Stomach (tissue), 9 donors: ENCODE results near the gene TARS2. TPM values are rescaled to one million over a fixed set of nuclear protein-coding genes. Genes with fewer than 3 reads are reported as not detected.
A peak's percentile ranks its signal among the peaks of the same experiment; 100 is the strongest.

Experiments used
- DNase-seq, 2 donors: peaks; one replicate each; pipeline versions ENCODE4 v3.0.0 to v3.0.0-alpha.2; 2013 to 2019
- H3K27ac ChIP-seq, 5 donors: fragments of 200-600 bp in 4 of 5; sonication (generic) in 4 of 5; one replicate each; pipeline ENCODE4 v1.5.1; 2013 to 2019; ENCODE audit warnings: mild to moderate bottlenecking in 1 of 5, moderate library complexity in 1 of 5
- H3K27me3 ChIP-seq, 3 donors: fragments of 200-600 bp; sonication (generic); one replicate each; pipeline ENCODE4 v1.5.1; 2017 to 2019; ENCODE audit warnings: mixed run types in 1 of 3
- H3K36me3 ChIP-seq, 4 donors: fragments of 200-600 bp; sonication (generic); 1 replicate in 3 of 4; 2 replicates in 1 of 4; pipeline ENCODE4 v1.5.1; 2016 to 2019
- H3K4me1 ChIP-seq, 4 donors: fragments of 200-600 bp; sonication (generic); one replicate each; pipeline ENCODE4 v1.5.1; 2016 to 2019
- H3K4me3 ChIP-seq, 4 donors: fragments of 200-600 bp; sonication (generic) in 3 of 4; one replicate each; pipeline ENCODE4 v1.5.1; 2016 to 2019; ENCODE audit warnings: mild to moderate bottlenecking in 1 of 4
- H3K9me3 ChIP-seq, 4 donors: fragments of 200-600 bp; sonication (generic); one replicate each; pipeline ENCODE4 v1.5.1; 2016 to 2019
- CTCF ChIP-seq, 7 experiments: fragments of 450-650 bp in 4 of 7; fragments of 200-600 bp in 3 of 7; sonication (generic) in 3 of 7; IDR thresholded peaks; one replicate each; pipeline ENCODE4 v1.5.1; 2016 to 2019; ENCODE audit warnings: antibody characterized with exemption in 7 of 7, control low read depth in 2 of 7, mild to moderate bottlenecking in 1 of 7
- EP300 ChIP-seq: sonication (generic); formaldehyde crosslinking; IDR thresholded peaks from one replicate; pipeline ENCODE4 v1.6.1; 2017; ENCODE audit warnings: antibody characterized with exemption
- POLR2A ChIP-seq, 4 donors: fragments of 450-650 bp; IDR thresholded peaks; one replicate each; pipeline ENCODE4 v1.6.1; 2016; ENCODE audit warnings: antibody characterized with exemption in 4 of 4, control low read depth in 2 of 4, mild to moderate bottlenecking in 1 of 4, moderate library complexity in 1 of 4
- POLR2AphosphoS5 ChIP-seq, 3 donors: sonication (generic); formaldehyde crosslinking; IDR thresholded peaks; one replicate each; pipeline ENCODE4 v1.6.1; 2016; ENCODE audit warnings: antibody characterized with exemption in 3 of 3
- WGBS, 5 donors: extraction: QIAGEN DNeasy Blood & Tissue Kit in 3 of 5; methylation state at CpG; one replicate each; pipeline versions ENCODE4 v1.1.5 to v1.1.7; 2013 to 2018; 5-methylcytosine and 5-hydroxymethylcytosine counted together
- intact Hi-C: fragments of 100-400 bp; cut with DNase I; formaldehyde crosslinking; loops from one replicate; pipeline ENCODE4 v1.15.1; 2023; ENCODE audit warnings: low total_unique reads
- polyA plus RNA-seq, 3 donors: library from polyadenylated mRNA; stranded (reverse); fragments of 200-250 nt; gene quantifications; one replicate each; pipeline ENCODE4 v1.2.3, GENCODE V29; 2013
- total RNA-seq, 5 donors: library from RNA; depleted of rRNA; stranded (reverse); fragments of >200 nt; gene quantifications; one replicate each; pipeline versions ENCODE4 v1.1.0 to v1.2.3, GENCODE V29; 2014 to 2016
- donor health status: healthy with polysubstance abuse.
- donor health status: Bipolar disorder and iron deficiency.
- donor health status: healthy.

The TARS2 gene
- total and polyA plus RNA-seq, 8 donors, result 3.5 to 46.2 (median 11.0) TPM

GRCh38 chr1:150515328-150516049 lies 28.3 kb downstream of the TARS2 start, which contains the start of gene FALEC:
TSS of gene FALEC (plus strand) at chr1:150515752.
- peak within 1 kb of the TSS; percentile 80 to 92 (median 85) for H3K27ac ChIP-seq
- H3K9me3 ChIP-seq, result no peaks in the 10 kb centered on the region
- intact Hi-C loops, result no loop called here
- TF ChIP-seq POLR2A (IDR thresholded peaks at IDR 0.05), result no peak
- TF ChIP-seq POLR2AphosphoS5 (IDR thresholded peaks at IDR 0.05), result peak; percentile 58 to 81 (median 70)
- peak within 1 kb of the TSS; percentile 55 to 65 (median 58) for H3K4me3 ChIP-seq
- no peaks in the 10 kb centered on the region for H3K27me3 ChIP-seq
- H3K4me1 ChIP-seq, result peaks cover 12 to 43% (median 21%) of the 10 kb centered on the region in 4 donors
- 0 to 2% (median 0%) methylated on average over 47 to 54 of the region's 54 CpGs for WGBS, 5 donors
- H3K36me3 ChIP-seq, result peaks cover 0 to 16% (median 13%) of the 10 kb centered on the region in 4 donors
- DNase-seq, result peak; percentile 98 to 99

DNA sequence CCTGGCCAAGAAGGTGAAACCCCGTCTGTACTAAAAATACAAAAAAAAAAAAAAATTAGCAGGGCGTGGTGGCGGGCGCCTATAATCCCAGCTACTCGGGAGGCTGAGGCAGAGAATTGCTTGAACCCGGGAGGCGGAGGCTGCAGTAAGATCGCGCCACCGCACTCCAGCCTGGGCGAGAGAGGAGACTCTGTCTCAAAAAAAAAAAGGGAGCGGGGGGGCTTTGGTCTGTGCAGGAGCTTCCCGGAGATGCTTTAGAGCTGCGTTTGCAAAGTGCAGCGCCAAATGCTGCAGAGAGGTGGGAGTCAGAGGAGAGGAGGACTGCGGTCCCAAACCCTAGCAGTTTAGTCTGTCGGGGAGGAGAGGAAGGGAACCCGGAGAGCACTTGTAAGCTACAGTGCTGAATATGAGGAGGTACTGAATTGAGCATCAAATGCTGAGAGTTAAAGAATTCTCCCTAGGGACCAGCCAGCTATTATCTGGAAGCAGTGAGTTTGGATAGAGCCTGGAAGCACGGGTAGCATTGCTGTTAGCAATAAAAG lies 28.9 kb downstream of the TARS2 start:
- intact Hi-C loops, result no loop called here
- H3K27ac ChIP-seq, result peak overlapping the region; percentile 31 to 91 (median 84)
- 1 to 4% (median 2%) methylated on average over 19 of the region's 19 CpGs for WGBS, 5 donors

DNA sequence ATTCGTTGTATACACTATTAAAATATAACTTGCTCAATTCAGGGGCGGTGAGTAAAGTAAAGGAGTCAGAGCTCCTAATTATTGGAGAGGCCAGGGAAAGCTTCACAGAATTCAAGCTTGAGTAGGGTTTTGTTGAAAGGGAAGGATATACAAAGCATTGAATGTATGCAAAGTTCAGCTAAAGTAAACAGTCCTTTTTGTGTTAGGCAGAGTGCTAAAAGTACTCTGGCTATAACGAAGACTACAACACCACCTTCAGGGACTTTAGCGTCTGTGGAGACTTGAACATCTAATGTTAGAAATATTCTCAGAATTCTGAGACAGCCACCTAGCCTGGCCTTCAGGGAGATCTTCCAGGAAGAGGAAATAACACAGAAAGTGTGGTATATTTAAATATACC lies 29.4 kb downstream of the TARS2 start:
- Histone ChIP-seq H3K36me3 (peaks cover 0 to 7% (median 5%) of the 10 kb centered on the region in 4 donors), H3K9me3 (no peaks in the 10 kb centered on the region), H3K27me3 (no peaks in the 10 kb centered on the region), H3K4me1 (peaks cover 12 to 43% (median 21%) of the 10 kb centered on the region in 4 donors), H3K27ac (peak overlapping the region in 4 of 5 donors; percentile 80 to 91 (median 84)), H3K4me3 (peak overlapping the region; percentile 55 to 65 (median 58))
- TF ChIP-seq CTCF (IDR thresholded peaks at IDR 0.05) (no peak), POLR2AphosphoS5 (IDR thresholded peaks at IDR 0.05) (no peak), EP300 (no peak), POLR2A (IDR thresholded peaks at IDR 0.05) (no peak)
- peak in 1 of 2 donors; percentile 68 for DNase-seq
- intact Hi-C loops, result no loop called here
- 15 to 25% (median 23%) methylated on average over 4 of the region's 4 CpGs for WGBS, 5 donors

More for the DNA sequence above, 28.9 kb downstream of the TARS2 start:
- Histone ChIP-seq H3K9me3 (no peaks in the 10 kb centered on the region), H3K4me3 (peak overlapping the region; percentile 55 to 65 (median 58)), H3K27me3 (no peaks in the 10 kb centered on the region), H3K36me3 (peaks cover 0 to 12% (median 10%) of the 10 kb centered on the region in 4 donors), H3K4me1 (peaks cover 12 to 43% (median 21%) of the 10 kb centered on the region in 4 donors)
- no peak for TF ChIP-seq POLR2AphosphoS5 (IDR thresholded peaks at IDR 0.05)
- TF ChIP-seq POLR2A (IDR thresholded peaks at IDR 0.05), result no peak
- no peak for TF ChIP-seq EP300
- TF ChIP-seq CTCF (IDR thresholded peaks at IDR 0.05), result no peak
- DNase-seq, result peak in 1 of 2 donors; percentile 44

DNA sequence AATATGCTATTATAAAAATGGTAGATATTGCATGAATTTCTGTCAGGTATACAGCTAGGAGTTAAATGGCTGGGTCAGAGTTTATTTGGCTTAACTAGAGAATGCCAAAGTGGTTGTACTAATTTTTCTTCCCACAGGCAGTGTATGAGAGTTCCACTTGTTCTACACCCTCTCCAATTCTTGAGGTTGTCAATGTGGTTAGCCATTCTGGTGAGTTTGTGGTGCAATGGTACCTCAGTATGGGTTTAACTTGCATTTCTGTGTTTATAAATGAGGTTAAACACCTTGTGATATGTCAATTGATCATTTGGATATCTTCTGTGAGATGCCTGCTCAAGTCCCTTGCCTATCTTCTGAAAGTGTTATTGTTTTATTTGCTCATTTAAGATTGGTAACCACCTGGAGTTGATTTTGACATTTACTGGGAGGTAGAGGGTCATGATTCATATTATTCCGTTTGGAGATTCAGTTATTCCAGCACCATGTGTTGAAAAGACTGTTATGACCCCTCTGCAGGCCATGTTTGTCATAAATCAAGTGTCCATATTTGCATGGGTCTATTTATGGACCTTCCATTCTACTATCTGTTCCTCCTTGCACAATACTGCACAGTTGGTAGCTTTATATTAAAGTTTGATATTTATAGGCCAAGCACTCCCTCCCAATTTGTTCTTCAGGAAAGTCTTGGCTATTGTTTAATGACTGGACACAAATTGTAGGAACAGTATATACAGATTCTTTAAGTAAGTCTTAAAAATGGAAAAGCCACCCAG lies 34.2 kb downstream of the TARS2 start:
- WGBS, 5 donors, result 50 to 75% (median 57%) methylated on average over 1 of the region's 1 CpG
- no peaks in the 10 kb centered on the region for H3K9me3 ChIP-seq

More for the DNA sequence above, 34.2 kb downstream of the TARS2 start:
- peaks cover 2 to 12% (median 5%) of the 10 kb centered on the region in 4 donors for H3K4me1 ChIP-seq
- intact Hi-C loops, result no loop called here
- H3K4me3 ChIP-seq, result no peak overlapping the region
- H3K27ac ChIP-seq, result no peak overlapping the region
- no peaks in the 10 kb centered on the region for H3K36me3 ChIP-seq
- H3K27me3 ChIP-seq, result no peaks in the 10 kb centered on the region
- TF ChIP-seq EP300, result no peak
- TF ChIP-seq CTCF (IDR thresholded peaks at IDR 0.05), result no peak
- no peak for TF ChIP-seq POLR2AphosphoS5 (IDR thresholded peaks at IDR 0.05)
- TF ChIP-seq POLR2A (IDR thresholded peaks at IDR 0.05), result no peak
- no peak for DNase-seq
